IPS-NIHi7 (cell line): ENCODE measurements around the gene INAFM2.
A peak's percentile ranks its signal among the peaks of the same experiment; 100 is the strongest.

Source experiments
- DNase-seq: peaks from one replicate; pipeline ENCODE4 v3.0.0; 2012; ENCODE audit warnings: mixed read lengths; ENCODE audit errors: extremely low spot score

INAFM2 gene

GRCh38 chr15:40287505-40287904, 36.0 kb upstream of the INAFM2 start:
- DNase-seq: no peak

- DNase-seq: no peak
These were observed 35.5 kb upstream of the INAFM2 start for GRCh38 chr15:40287968-40288367.

GRCh38 chr15:40289140-40289775, 34.2 kb upstream of the INAFM2 start:
- DNase-seq: no peak

GRCh38 chr15:40290545-40290917, 33.0 kb upstream of the INAFM2 start:
- DNase-seq: no peak

GRCh38 chr15:40290918-40291574, 32.4 kb upstream of the INAFM2 start:
- DNase-seq: peak; percentile 70

GRCh38 chr15:40292246-40292645, 31.2 kb upstream of the INAFM2 start:
- DNase-seq: no peak

- DNase-seq: no peak
These were observed 30.5 kb upstream of the INAFM2 start for GRCh38 chr15:40293006-40293405.

- DNase-seq: no peak
These were observed 29.3 kb upstream of the INAFM2 start for GRCh38 chr15:40293905-40294895.

GRCh38 chr15:40295297-40295696, 28.2 kb upstream of the INAFM2 start:
- DNase-seq: no peak

- DNase-seq: no peak
These were observed 27.5 kb upstream of the INAFM2 start for GRCh38 chr15:40295877-40296560.

GRCh38 chr15:40296561-40297230, 26.8 kb upstream of the INAFM2 start:
- DNase-seq: no peak

GRCh38 chr15:40297356-40297755, 26.1 kb upstream of the INAFM2 start:
- DNase-seq: no peak

GRCh38 chr15:40298216-40298935, 25.1 kb upstream of the INAFM2 start:
- DNase-seq: no peak

- DNase-seq: no peak
These were observed 23.1 kb upstream of the INAFM2 start for GRCh38 chr15:40300367-40300766.

GRCh38 chr15:40300771-40301170, 22.7 kb upstream of the INAFM2 start:
- DNase-seq: no peak

GRCh38 chr15:40301467-40302179, 21.9 kb upstream of the INAFM2 start:
- DNase-seq: peak; percentile 80

GRCh38 chr15:40302288-40302886, 21.1 kb upstream of the INAFM2 start:
- no peak for DNase-seq

GRCh38 chr15:40302981-40303380, 20.5 kb upstream of the INAFM2 start:
- no peak for DNase-seq

- DNase-seq: no peak
These were observed 19.9 kb upstream of the INAFM2 start for GRCh38 chr15:40303576-40303975.

GRCh38 chr15:40305281-40305680, 18.2 kb upstream of the INAFM2 start:
- DNase-seq: no peak
